ENCODE measurements around the gene MBD3.
"Not testable (repeated sequence)": the region's sequence is repeated elsewhere in the genome, so short reads cannot be mapped to it uniquely, and the experiment has no call there.

MBD3 gene

DNA sequence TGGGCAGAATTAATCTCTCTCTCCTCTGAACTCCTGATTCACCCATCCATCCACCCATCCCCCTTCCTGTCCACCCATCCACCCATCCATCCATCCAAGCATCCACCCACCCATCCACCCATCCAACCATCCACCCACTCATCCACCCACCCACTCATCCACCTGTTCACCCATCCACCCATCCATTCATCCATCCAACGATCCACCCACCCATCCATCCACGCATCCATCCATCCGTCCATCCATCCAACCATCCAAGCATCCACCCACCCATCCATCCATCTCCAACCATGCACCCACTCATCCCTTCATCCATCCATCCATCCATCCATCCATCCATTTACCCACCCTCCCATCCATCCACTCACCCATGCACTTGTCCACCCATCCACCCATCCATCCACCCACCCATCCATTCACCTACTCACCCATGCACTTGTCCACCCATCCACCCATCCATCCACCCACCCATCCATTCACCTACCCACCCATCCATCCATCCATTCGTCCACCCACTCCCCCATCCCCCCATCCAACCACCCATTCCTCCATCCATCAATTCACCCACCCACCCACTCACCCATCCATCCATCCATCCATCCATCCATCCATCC, 43.2 kb downstream of the MBD3 start:
- no peak for DNase-seq (ENCODE audit: low read depth in 4 of 4, low spot score in 1 of 4)

DNA sequence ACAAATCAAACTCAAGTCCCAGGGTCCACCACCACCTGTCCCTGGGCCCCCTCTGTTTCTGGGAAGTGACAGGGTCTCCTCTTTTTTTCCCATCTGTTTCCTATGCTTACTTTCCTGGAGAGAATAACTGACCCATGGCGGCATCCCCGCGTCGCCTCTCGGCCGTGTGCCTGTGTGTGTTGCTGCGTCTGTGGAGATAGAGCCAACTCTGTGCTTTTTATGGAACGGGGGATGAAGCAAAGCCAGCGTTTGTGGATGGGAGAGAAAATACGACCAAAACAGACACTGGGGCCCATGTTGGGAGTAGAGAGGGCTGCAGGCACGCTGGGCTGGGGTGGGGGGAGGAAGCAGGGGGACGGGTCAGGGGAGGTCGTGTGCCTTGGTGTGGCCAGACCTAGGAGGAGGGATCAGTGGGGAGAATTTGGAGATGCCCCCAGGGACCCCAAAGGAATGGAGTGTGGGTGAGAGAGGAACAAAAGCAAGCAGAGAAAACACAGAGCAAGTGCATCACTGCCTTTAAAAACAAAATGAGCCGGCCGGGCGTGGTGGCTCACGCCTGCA, 52.2 kb downstream of the MBD3 start:
- no peak for DNase-seq (ENCODE audit: low read depth in 4 of 4, low spot score in 1 of 4)

DNA sequence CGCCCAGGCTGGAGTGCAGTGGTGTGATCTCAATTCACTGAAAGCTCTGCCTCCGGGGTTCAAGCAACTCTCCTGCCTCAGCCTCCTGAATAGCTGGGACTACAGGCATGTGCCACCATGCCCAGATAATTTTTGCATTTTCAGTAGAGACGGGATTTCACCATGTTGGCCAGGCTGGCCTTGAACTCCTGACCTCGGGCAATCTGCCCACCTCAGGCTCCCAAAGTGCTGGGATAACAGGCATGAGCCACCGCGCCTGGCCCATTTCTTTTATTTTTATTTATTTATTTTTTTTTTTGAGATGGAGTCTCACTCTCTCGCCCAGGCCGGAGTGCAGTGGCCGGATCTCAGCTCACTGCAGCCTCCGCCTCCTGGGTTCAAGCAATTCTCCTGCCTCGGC, 52.9 kb downstream of the MBD3 start:
- not testable (repeated sequence) for DNase-seq (ENCODE audit: low read depth in 4 of 4, low spot score in 1 of 4)

DNA sequence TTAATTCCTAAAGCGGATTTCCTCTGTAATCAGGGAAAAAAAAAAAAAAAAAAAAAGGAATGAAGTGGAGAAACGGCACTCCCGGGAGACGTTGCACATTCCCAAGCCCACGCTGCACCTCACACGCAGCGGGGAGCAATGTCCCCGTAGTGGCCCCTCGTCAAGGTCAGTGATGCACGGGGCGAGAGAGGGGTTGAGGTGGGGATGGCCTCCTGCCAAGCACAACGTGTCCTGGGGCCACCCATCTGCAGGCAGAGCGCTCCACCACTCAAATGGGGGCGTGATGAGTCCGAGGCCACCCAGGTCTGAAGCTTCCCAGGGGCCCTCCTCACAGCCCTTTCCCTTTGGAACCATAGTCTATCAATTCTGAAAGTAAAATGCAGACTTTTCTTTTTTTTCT, 53.7 kb downstream of the MBD3 start:
- DNase-seq (ENCODE audit: low read depth in 4 of 4, low spot score in 1 of 4) = no peak

DNA sequence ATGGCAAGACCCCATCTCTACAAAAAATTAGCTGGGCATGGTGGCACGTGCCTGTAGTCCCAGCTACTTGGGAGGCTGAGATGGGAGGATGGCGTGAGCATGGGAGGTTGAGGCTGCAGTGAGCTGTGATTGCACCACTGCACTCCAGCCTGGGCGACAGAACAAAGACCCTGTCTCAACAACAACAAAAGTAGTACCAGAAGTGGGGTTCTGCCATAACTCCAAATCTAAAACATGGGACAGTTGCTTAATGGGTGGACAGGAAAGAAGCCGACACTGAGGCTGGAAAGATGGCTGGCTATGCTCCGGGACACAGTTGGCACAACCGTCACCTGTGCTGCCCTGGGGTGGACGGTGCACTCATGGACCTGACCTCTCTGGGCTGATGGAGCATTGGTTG, 57.0 kb downstream of the MBD3 start:
- DNase-seq (ENCODE audit: low read depth in 4 of 4, low spot score in 1 of 4) = not testable (repeated sequence)

DNA sequence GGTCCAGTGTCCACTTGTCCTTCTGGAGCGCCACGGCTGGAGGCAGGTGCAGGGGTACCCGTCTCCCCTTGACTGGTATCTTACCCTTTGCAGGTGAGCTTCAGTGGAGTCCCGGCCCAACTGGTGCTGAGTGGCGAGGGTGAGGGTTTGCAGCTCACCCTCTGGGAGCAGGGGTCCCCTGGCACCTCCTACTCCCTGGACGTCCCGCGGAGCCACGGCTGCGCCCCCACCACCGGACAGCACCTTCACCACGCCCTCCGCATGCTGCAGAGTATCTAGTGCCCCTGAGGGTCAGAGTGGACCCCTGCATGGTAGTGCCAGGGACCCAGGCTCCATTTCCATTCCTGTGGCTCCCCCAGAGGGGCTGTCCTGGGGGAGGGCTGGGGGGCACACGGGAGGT, 57.7 kb downstream of the MBD3 start:
- DNase-seq (ENCODE audit: low read depth in 4 of 4, low spot score in 1 of 4) = no peak

DNA sequence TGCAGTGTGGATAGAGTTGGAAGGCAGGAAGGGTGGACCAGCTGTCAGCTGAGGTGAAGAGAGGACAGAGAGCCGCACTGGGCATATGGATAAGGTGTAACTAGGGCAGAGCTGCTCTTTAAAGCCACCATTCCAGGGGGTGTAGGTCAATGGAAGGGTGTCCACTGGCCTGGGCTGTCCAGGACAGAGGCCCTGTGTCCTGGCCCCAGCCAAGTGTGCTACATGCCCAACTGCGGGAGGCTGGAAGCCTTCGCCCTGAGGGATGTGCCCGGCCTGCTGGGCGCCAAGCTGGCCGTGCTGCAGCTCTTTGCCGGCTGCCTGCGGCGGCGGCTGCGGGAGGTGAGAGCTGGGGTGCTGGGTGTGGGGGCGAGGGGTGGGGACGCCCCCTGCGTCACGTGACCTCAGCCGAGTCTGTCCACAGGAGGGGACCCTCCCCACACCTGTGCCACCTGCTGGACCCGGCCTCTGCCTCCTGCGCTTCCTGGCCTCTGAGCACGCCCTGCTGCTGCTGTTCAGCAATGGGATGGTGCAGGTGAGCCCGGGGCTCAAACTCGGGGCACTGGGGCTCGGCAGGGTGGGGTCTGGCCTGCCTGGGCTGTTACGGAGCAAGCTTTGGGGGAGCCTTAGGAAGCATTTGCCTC, 59.0 kb downstream of the MBD3 start:
- DNase-seq (ENCODE audit: low read depth in 4 of 4, low spot score in 1 of 4) = no peak

DNA sequence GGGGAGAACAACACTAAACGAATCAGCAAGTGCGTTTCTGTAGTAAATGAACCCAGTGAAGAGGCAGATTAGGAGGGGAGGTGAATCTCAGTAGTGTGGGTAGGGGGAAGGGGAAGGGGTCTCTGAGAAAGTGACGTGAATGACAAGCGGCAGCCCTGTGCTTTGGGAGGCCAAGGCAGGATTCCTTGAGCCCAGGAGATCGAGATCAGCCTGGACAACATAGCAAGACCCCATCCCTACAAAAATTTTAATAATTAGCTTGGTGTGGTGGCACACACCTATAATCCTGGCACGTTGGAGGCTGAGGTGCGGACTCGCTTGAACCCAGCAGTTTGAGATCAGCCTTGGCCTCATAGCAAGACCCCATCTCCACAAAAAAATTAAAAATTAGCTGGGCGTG, 60.7 kb downstream of the MBD3 start:
- DNase-seq (ENCODE audit: low read depth in 4 of 4, low spot score in 1 of 4) = no peak

DNA sequence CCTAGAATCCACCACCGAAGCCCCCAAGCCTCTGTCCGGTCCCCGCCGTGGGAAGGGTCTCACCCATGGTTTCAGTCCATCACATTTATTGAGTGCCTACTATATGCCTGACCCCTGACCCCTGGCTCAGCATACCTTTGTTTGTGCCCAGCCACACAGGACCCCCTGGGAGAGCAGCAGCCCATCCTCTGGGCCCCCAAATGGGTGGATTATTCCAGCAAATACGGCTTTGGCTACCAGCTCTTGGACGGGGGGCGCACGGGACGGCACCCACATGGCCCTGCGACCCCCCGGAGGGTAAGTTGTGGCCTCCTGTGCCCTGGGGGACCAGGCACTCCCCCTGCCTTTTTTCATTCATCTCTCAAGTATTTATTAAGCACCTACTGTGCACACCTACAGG, 61.1 kb downstream of the MBD3 start:
- no peak for DNase-seq (ENCODE audit: low read depth in 4 of 4, low spot score in 1 of 4)

DNA sequence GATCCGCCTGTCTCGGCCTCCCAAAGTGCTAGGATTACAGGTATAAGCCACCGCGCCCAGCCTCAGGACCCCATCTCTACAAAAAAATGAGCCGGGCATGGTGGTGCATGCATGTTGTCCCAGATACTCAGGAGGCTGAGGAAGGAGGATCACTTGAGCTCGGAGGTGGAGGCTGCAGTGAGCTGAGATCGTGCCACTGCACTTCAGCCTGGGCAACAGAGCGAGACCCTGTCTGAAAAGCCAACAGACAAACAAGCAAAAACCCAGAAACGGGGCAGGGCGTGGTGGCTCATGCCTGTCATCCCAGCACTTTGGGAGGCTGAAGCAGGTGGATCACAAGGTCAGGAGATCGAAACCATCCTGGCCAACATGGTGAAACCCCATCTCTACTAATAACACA, 61.8 kb downstream of the MBD3 start:
- DNase-seq (ENCODE audit: low read depth in 4 of 4, low spot score in 1 of 4) = not testable (repeated sequence)

DNA sequence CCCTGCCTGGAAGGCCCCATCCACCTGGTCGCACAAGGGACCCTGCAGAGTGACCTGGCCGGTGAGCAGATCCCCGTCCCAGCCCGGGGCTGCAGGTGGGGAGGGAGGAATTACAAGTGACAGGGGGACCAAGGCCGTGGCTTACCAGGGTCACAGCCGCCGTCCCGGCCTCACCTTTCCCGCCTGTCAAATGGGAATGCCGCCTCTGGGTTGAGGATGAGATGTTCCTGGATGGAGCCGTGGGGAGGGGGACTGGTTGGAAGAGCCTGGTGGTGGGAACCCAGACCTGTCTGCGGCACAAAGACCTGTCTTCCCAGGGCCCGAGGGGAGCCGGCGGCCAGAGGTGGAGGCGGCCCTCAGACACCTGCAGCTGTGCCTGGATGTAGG, 63.2 kb downstream of the MBD3 start:
- DNase-seq (ENCODE audit: low read depth in 4 of 4, low spot score in 1 of 4) = no peak

DNA sequence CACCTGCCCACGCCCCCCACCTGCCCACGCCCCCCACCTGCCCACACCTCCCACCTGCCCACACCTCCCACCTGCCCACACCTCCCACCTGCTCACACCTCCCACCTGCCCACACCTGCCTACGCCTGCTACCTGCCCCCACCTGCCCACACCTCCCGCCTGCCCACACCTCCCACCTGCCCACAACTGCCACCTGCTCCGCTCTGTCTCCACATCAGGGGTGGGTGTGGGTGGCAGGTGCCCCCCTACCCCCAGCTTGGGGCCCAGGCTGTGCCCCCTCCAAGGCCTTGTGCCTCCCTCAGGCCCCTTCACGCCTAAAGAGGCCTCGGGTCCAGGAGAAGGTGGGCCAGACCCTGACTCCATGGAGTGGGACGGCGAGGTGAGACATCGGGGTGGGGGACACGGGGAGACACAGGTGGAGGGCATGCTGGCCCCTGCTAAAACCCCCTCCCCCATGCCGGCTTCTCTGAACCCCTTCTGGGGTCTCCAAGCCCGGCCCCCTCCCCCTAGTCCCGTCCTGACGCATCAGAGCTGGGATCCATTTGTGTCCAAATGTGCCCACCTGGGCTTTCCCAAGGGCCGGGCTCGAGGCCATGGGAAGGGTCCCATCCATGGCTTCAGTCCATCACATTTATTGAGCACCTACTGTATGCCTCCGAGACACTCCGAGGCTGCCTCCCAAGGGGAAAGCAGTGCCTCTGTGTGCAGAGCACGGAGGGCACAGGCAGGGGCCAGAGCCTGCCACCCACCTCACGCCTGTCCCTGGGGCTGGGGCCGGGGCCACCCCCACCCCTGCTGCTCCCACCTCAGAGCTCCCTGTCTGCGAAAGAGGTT, 63.9 kb downstream of the MBD3 start:
- no peak for DNase-seq (ENCODE audit: low read depth in 4 of 4, low spot score in 1 of 4)

DNA sequence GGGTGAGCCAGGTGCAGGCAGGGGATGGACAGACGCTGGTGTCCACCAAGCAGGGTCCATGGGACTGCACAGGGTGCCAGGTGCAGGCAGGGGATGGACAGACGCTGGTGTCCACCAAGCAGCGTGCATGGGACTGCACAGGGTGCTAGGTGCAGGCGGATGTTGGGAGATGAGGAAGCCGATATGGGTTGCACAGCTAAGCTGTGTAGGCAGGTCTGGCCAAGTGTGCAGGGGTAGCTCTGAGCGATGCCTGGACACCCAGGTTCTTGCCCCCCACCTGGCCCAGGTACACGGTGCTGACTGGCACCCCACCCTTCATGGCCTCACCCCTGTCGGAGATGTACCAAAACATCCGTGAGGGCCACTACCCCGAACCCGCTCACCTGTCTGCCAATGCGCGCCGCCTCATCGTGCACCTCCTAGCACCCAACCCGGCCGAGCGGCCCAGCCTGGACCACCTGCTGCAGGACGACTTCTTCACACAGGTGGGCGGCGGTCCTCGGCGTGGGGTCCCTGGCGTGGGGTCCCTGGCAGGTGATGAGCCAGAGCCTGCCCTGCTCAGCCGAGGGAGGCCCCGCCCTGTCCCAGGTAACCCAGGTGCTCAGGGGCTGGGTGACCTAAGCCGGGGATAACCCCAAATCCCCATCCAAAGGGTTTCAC, 64.9 kb downstream of the MBD3 start:
- DNase-seq (ENCODE audit: low read depth in 4 of 4, low spot score in 1 of 4) = no peak

DNA sequence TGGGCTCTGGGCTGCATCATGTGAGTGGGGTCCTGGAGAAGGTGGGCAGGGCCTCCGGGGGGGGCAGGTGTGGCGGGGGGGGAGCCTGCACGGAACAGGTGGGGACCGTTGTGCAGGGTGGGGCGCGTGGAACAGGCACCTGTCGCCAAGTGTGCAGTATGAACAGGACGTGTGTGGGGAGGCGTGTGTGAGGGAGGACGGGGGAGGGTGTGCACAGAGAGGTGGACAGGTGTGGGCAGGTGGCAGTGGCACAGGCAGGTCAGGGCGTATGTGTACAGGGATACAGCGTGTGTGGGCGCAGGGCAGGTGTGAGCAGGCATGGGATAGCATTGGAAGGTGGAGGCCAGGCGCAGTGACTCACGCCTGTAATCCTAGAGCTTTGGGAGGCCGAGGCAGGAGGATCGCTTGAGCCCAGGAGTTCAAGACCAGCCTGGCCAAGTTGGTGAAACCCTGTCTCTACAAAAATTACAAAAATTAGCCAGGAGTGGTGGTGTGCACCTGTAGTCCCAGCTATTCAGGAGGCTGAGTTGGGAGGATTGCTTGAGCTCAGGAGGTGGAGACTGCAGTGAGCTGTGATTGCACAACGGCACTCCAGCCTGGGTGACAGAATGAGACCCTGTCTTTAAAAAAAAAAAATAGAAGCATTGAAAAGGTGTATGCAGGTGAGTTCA, 65.6 kb downstream of the MBD3 start:
- DNase-seq (ENCODE audit: low read depth in 4 of 4, low spot score in 1 of 4) = no peak

DNA sequence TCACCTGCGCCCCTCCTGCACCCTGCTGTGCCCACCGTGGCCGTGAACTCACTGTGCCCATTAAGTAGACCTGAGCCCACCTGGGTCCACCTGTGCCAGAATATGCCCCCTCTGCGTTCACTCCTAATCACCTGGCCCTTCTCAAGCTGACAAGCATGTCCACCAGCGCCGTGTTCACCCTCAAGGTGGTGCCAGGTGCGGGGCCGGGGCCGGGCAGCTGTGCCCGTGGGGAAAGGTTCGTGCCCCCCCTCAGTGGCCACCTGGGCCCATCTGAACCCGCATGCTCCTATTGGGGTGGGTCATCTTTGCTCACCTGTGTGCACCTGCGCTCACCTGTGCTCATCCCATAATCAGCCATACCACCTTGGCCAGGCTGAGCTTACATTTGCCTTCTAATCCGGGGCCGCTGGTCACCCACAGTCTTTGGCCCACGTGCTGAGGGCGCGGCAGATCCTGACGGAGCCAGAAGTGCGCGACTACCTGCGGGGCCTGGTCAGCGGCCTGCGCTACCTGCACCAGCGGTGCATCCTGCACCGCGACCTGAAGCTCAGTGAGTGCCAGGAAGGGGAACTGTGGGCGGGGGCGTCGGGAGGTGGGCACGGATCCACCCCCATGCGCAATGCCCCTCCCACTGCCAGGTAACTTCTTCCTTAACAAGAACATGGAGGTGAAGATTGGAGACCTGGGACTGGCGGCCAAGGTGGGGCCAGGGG, 66.4 kb downstream of the MBD3 start:
- DNase-seq (ENCODE audit: low read depth in 4 of 4, low spot score in 1 of 4) = no peak

DNA sequence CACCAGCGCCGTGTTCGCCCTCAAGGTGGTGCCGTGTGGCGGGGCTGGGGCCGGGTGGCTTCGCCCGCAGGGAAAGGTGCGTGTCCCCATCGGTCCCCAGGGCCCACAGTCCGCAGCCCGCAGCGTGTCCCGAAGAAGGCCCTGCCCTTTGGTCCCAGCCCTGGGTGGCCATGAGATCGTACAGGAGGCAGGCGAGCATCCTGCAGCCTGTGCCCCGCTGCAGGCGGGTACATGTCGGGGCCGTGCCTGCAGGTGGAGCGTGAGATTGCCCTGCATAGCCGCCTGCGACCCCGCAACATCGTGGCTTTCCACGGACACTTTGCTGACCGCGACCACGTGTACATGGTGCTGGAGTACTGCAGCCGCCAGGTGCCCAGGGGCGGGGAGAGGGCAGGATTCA, 67.3 kb downstream of the MBD3 start:
- no peak for DNase-seq (ENCODE audit: low read depth in 4 of 4, low spot score in 1 of 4)

DNA sequence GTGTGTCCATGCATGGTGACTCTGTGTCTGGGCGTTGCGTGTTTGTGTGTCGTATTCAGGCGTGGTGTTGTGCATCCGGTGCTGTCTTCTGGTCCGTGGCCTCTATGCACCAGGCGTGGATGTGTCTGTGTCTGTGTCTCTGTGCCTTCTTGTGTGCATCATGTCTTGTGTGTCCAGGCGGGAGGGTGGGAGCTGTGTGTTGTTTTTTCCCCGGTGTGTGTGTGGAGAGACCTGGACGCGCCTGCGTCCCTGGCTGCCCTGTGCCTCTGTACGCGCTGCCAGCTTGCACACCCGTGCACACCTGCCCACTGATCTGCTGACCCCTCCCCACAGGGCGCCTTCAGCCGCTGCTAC, 67.7 kb downstream of the MBD3 start:
- DNase-seq (ENCODE audit: low read depth in 4 of 4, low spot score in 1 of 4) = no peak

DNA sequence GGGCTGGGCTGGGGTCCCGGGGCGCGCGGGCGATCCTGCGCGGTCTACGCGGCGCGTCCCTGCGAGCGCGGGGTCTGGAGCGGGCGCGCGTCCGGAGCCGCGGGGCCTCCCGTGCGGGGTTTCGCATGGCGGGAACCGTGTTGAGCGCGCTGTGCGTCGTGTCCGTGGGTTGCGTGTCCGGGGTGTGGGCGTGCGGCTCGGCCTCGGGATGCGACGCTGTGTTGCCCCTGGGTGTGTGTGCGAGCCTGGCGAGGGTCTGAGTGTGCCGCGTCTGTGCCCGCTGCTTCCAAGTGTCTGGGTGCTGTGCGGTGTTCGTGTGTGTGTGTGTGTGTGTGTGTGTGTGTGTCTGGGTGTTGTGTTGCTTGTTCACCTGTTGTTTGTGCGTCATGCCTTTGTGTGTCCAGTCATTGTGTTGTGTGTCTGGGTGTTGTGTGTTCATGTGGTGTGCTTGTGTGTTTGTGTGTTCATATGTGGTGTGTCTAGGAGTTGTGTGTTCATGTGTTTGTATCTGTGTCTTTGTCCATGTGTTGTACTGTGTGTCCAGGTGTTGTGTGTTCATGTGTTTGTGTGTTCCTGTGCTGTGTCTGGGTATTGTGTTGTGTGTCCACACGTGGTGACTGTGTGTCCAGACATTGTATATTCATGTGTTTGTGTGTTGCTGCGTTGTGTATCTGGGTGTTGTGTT, 68.2 kb downstream of the MBD3 start:
- DNase-seq (ENCODE audit: low read depth in 4 of 4, low spot score in 1 of 4) = no peak
